ENCODE results near the gene COL12A1. TPM values are rescaled to one million over a fixed set of nuclear protein-coding genes. Genes with fewer than 3 reads are reported as not detected.

COL12A1 gene
- total RNA-seq, 4 donors from 2014 or later = 208 to 539 (median 257) TPM

DNA sequence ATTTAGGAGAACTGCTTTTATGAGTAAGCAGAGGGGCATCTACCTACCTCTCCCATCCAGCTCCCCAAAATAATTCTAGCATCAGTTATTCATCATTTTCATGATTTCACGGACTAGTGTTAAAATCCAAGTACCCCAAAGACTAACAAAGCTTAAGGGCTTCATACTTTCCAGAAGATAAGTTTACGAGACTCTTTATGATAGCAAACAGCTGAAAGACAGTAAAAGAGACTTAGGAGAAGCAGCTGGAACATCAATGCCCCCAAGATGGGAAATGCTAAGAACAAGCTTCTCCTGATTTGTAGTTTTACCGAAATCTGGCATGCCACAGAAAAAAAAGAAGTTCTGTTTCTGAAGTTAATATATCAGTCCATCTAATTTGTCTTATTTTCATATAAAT is 70.0 kb downstream of the COL12A1 start:
- Histone ChIP-seq H3K27me3 (no peaks in the 10 kb centered on the region), H3K27ac (no peak overlapping the region), H3K9me3 (no peaks in the 10 kb centered on the region), H3K4me1 (no peaks in the 10 kb centered on the region), H3K4me3 (no peak overlapping the region), H3K36me3 (peaks cover 0 to 72% (median 0%) of the 10 kb centered on the region in 3 donors)
- TF ChIP-seq, protein P1, sequence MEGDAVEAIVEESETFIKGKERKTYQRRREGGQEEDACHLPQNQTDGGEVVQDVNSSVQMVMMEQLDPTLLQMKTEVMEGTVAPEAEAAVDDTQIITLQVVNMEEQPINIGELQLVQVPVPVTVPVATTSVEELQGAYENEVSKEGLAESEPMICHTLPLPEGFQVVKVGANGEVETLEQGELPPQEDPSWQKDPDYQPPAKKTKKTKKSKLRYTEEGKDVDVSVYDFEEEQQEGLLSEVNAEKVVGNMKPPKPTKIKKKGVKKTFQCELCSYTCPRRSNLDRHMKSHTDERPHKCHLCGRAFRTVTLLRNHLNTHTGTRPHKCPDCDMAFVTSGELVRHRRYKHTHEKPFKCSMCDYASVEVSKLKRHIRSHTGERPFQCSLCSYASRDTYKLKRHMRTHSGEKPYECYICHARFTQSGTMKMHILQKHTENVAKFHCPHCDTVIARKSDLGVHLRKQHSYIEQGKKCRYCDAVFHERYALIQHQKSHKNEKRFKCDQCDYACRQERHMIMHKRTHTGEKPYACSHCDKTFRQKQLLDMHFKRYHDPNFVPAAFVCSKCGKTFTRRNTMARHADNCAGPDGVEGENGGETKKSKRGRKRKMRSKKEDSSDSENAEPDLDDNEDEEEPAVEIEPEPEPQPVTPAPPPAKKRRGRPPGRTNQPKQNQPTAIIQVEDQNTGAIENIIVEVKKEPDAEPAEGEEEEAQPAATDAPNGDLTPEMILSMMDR (IDR thresholded peaks at IDR 0.05) = no peak
- no peak for TF ChIP-seq POLR2A (IDR thresholded peaks at IDR 0.05)
- no peak for TF ChIP-seq EP300 (IDR thresholded peaks at IDR 0.05)
- no peak for DNase-seq (ENCODE audit: low spot score in 2 of 2)
- 72 to 89% methylated on average over 3 of the region's 3 CpGs for WGBS, 2 donors

DNA sequence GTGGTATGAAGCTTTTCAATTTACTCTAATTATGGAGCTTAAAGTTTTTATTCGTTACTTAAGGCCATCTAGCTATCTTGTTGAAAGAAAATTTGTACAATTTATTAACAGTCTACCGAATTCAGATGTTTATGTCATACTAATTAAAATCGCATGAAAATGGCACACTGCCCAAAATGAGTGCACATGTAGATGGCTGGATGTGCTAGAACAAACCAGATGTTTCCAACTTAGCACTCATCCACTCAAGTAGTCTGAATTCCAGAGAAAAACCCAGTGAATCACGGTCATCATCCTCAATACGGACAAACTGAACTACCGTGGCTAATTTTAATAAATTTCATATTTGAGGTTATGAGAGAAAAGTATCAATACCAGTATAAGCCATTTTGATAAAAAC is 70.4 kb downstream of the COL12A1 start:
- WGBS, 2 donors = 62 to 76% methylated on average over 6 of the region's 6 CpGs
- Histone ChIP-seq H3K4me1 (no peaks in the 10 kb centered on the region), H3K27ac (no peak overlapping the region), H3K27me3 (no peaks in the 10 kb centered on the region), H3K36me3 (peaks cover 0 to 72% (median 0%) of the 10 kb centered on the region in 3 donors), H3K4me3 (no peak overlapping the region), H3K9me3 (no peaks in the 10 kb centered on the region)
- no peak for DNase-seq (ENCODE audit: low spot score in 2 of 2)
- no peak for TF ChIP-seq POLR2A (IDR thresholded peaks at IDR 0.05)
- TF ChIP-seq, protein P1 (IDR thresholded peaks at IDR 0.05) = no peak
- TF ChIP-seq EP300 (IDR thresholded peaks at IDR 0.05) = no peak

DNA sequence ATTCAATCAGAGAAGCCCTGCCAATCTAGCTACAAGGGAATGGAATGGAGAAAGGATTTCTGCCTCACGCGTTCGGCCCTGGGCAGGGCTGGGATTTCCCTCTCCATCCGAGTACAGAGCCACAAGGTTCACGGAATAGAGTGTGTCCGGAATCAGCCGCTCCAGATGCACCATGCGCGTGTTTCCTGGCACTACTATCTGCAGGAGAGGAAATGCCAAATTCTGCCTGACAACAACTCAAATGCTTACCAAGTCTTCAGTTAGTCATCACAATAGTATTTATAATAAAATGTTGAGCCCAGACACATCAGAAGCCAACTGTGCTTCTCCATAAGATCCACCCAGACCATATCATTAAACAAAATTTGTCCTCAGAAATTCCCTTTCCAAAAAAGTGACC is 75.1 kb downstream of the COL12A1 start:
- no peak for DNase-seq (ENCODE audit: low spot score in 2 of 2)
- Histone ChIP-seq H3K4me1 (no peaks in the 10 kb centered on the region), H3K4me3 (no peak overlapping the region), H3K27me3 (no peaks in the 10 kb centered on the region), H3K27ac (no peak overlapping the region), H3K9me3 (no peaks in the 10 kb centered on the region), H3K36me3 (peaks cover 0 to 57% (median 0%) of the 10 kb centered on the region in 3 donors)
- WGBS, 2 donors = 90 to 96% methylated on average over 9 of the region's 9 CpGs
- TF ChIP-seq, protein P1 (IDR thresholded peaks at IDR 0.05) = no peak
- TF ChIP-seq POLR2A (IDR thresholded peaks at IDR 0.05) (no peak), EP300 (IDR thresholded peaks at IDR 0.05) (no peak)

DNA sequence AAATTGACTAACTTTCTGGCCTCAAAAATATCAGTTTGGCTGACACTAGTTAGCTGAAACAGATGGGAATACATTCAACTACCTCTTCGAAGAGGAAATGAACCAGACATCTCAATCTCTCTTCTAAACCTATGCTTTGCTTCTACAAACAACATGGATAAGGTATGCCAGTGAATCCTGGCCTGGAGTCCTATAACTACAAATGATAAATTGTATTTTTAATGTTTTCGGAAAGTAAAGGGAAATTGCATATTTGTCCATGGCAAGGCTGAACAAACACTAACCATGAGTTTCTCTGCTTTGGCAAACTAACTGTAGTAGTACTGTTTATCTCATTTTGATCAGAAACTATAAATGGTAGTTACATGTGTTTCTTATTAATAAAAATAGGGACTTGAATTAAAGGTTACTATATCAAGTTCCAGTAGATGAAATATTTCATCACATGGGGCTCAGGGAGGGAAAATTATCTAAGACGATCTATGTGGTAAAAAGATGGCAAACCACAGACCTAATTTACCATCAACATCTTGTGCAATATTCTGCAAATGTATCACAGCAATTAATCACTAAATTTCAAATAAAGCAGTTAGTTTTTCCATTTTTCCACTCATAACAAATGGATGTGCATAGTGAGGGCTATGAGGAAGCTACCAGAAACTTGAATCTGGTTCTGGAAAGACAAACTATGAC is 76.8 kb downstream of the COL12A1 start:
- 64 to 68% methylated on average over 3 of the region's 3 CpGs for WGBS, 2 donors
- TF ChIP-seq POLR2A (IDR thresholded peaks at IDR 0.05) (no peak), EP300 (IDR thresholded peaks at IDR 0.05) (peak in 1 of 2 donors; percentile 17)
- TF ChIP-seq, protein P1 (IDR thresholded peaks at IDR 0.05) = no peak
- Histone ChIP-seq H3K27me3 (no peaks in the 10 kb centered on the region), H3K4me1 (no peaks in the 10 kb centered on the region), H3K27ac (peak overlapping the region in 1 of 4 donors; percentile 27), H3K4me3 (no peak overlapping the region), H3K9me3 (no peaks in the 10 kb centered on the region), H3K36me3 (peaks cover 0 to 62% (median 0%) of the 10 kb centered on the region in 3 donors)
- no peak for DNase-seq (ENCODE audit: low spot score in 2 of 2)

DNA sequence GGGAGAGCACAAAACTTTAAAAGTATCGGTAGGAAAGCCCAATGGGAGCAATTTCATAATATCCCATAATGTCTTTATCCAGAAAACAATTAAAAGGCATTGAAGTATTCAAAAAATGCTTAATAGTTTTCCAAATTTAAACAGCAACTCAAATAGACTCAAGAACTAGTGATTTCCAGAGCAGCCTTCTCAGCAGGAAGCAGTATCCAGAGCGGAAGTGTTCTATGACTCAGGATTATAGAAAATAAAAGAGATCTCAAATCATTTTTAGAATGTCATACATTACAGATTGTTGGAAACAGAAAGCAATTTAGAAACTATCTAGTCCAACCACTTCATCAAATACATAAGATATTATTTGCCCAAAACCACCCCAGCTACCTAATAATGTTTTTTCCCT is 79.3 kb downstream of the COL12A1 start:
- H3K4me3 ChIP-seq = no peak overlapping the region
- H3K36me3 ChIP-seq = peaks cover 0 to 71% (median 0%) of the 10 kb centered on the region in 3 donors
- no peak for DNase-seq (ENCODE audit: low spot score in 2 of 2)
- TF ChIP-seq POLR2A (IDR thresholded peaks at IDR 0.05) (no peak), EP300 (IDR thresholded peaks at IDR 0.05) (no peak)
- TF ChIP-seq, protein P1 (IDR thresholded peaks at IDR 0.05) = no peak
- 66 to 73% methylated on average over 2 of the region's 2 CpGs for WGBS, 2 donors
- no peaks in the 10 kb centered on the region for H3K4me1 ChIP-seq
- no peaks in the 10 kb centered on the region for H3K27me3 ChIP-seq
- no peaks in the 10 kb centered on the region for H3K9me3 ChIP-seq
- peak overlapping the region in 1 of 4 donors; percentile 5 for H3K27ac ChIP-seq

Data from tibial nerve (tissue), 4 donors.